ENCODE results near the gene WDFY4.

The WDFY4 gene

GRCh38 chr10:48819783-48820182 is 135.1 kb downstream of the WDFY4 start:
- DNase-seq, result no peak

- DNase-seq, result no peak
Measured at GRCh38 chr10:48820231-48820630, 135.6 kb downstream of the WDFY4 start.

- no peak for DNase-seq
Measured at GRCh38 chr10:48820699-48821098, 136.0 kb downstream of the WDFY4 start.

- no peak for DNase-seq
Measured at GRCh38 chr10:48821111-48821510, 136.4 kb downstream of the WDFY4 start.

DNA sequence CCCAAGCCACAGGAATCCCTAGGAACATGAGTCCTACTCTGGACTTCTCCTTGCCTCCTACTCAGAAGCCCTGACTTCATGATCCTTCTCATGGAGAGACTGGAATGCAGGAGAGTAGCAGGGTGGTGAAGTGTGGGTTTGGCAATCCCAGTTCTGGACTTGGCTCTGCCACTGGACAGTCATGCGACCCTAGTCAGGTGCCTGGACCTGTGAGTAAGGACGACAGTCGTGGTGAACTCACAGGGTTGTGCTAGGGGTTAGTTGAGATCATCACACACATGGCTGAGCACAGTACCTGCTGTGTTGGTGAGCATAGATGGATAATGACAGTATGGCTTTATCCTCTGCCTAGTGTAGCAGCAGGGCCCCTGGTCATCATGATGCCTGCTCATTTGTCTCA is 137.0 kb downstream of the WDFY4 start:
- DNase-seq, result no peak

DNA sequence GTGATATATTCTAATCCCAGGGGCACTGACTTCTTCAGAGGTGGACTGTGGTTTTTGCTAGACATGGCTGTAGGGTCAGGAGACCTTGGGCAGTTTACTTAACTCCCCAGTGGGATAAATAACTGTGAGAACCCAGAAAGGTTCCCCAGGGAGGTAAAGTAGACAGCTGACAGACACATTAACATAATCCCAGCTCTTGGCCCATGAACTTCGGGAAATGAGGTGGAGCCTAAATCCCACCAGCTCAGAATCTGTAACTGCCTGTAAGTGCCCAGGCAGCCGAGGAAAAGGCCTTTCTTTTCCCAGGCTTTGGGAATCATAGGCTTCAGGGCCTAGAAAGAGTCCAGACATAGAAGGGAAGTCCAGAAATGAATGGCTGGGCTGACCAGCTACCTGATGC is 149.0 kb downstream of the WDFY4 start:
- no peak for DNase-seq

GRCh38 chr10:48834189-48834965 is 149.7 kb downstream of the WDFY4 start:
- DNase-seq, result no peak

DNA sequence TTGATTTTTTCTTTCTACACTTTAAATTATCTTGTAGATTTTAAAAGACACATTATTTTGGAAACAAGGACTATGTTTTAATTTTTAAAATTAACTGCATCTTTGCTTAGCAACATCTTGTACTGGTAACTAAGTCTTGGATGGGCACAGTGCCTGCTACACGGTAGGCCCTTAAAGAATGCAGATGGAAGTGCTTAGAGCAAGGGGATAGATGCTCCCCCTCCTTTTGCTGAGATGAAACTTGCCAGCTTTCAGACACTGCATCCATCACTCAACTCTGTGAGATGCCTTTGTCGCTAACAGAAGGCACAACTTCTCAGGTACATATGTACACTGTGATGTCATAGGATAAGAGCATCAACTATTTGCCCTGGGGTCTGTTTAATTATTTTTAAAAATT is 151.1 kb downstream of the WDFY4 start:
- DNase-seq, result no peak

GRCh38 chr10:48836605-48837004 is 151.9 kb downstream of the WDFY4 start:
- no peak for DNase-seq

DNA sequence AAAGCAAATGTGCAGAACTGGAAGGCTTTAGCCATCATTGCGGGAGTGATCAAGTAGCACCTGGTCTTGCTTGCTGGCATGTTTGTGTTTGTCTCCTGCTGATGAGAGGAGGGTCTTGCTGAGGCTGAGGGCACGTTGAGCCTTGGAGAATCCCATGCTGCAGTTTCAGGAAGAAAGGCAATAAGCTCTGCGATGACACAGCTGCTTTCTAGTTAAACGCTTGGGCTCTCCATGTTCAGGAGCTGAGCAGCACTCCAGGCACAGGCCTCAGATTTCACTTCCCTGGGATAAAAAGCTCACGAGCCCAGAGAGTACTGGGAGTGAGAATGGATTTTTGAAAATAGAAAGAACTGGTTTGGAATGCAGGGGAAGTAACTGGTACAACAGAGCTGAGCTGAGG is 154.2 kb downstream of the WDFY4 start:
- DNase-seq, result no peak

DNA sequence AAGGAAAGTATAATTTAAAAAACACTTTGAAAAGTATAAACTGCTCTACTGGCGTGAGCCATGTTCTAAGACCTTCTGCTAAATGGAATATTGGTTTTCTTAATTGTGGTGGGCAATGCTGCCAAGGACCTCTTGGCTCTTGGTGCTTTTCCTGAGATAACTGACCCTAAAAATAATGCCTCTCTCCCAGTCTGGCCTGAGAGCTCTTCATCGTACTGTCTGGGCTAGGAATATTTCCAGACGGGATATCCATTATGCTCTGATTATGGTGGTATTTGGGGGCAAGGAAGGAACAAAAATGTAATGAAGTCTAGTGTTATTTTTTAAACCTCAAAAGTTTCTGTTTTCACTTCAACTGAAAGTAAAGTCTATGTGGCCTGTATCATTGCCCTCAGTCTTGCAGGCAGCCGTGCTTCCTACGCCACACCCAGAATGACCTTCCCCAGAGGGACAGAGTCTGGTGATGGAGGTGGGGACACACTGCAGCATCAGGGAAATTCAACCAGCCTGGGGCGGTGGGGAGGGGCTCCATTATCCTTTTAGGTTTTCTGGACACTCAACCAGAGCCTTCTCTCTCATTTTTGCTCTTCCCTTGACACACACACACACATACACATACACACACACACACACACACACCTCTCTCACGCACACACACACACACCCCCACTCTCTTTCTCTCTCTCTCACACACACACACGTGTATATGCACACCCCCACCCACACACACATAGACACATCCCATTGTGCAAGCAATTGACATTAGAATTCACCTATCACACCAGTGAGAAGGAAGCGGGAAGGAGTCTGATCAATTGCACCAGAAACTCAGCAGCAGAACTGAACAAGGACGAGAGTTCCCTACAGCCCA is 155.4 kb downstream of the WDFY4 start:
- DNase-seq, result no peak

DNA sequence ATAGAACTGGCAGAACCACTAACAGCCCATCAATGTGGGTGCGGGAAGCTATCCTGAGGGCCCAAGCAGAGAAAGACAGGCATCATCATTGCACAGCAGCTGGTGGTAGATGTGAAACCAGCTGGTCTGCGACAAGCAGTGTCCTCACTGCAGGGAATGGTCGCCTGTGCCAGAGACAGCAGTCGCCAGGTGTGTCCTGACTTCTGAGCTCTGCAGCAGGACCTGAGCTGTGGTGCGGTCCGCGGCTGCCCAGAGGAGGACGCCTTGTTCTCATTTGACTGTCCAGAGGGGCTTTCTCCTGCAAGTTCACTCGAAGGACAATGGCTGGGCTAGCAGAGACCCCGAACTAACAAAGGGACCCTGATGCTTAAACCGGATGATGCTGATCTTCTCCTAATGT is 157.6 kb downstream of the WDFY4 start:
- no peak for DNase-seq

DNA sequence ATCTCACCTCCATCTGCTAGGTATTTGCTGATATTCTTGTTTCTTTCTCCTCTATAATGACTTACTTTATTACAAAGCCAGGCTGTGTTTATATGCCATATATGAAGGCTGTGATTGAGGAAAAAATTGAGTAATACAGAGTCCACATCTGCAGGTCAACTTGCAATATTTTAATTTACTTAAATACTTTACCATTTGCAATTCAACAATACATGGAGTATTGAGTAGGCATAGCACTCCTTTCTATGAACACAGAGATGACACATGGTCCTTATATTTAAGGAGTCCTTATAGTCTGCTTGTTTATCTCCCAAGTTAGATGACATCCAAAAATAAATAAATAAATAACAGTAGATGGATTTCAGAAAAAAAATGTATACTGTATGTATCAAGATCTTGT is 158.5 kb downstream of the WDFY4 start:
- no peak for DNase-seq

GRCh38 chr10:48844616-48845015 is 159.9 kb downstream of the WDFY4 start:
- DNase-seq, result no peak

- no peak for DNase-seq
Measured at GRCh38 chr10:48845512-48845911, 160.8 kb downstream of the WDFY4 start.

DNA sequence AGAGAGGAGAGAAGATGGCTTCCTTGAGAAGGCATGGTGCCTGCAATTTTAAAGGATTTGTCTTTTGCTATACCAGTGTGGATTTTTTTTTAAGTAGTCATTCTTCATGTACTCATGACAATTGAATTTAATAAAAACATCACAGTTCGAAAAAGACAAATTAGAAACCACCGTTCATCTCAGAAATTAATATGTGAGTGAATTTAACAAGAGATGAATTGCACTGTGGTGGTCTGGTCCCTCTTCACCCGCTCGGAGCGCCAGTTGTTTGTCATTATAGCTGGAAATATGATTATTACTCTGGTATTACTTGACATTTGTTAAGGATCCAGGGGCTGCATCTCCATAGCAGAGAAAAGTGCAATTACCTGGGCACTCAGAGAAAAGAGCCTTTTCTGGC is 163.0 kb downstream of the WDFY4 start:
- no peak for DNase-seq

GRCh38 chr10:48856855-48857254 is 172.2 kb downstream of the WDFY4 start:
- DNase-seq, result no peak

DNA sequence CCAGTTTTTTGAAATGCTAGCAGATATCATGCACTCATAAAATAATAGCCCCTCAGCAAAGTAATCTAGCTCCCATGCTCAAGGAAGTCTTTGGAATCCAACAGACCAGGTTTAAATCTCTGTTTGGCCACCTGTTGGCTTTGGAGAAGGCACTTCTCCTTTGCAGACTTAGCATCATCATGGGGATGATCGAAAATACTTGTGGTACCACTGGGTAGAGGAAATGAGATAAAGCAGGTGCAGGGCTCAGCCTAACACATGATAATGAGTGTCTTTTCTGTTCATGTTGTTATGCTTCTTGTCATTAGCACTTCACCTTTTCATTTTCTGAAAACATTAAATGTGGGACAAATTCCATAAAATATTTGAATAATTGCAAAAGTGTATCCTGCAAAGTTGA is 187.6 kb downstream of the WDFY4 start:
- DNase-seq, result no peak

GRCh38 chr10:48878091-48878490 is 193.4 kb downstream of the WDFY4 start:
- DNase-seq, result no peak

DNA sequence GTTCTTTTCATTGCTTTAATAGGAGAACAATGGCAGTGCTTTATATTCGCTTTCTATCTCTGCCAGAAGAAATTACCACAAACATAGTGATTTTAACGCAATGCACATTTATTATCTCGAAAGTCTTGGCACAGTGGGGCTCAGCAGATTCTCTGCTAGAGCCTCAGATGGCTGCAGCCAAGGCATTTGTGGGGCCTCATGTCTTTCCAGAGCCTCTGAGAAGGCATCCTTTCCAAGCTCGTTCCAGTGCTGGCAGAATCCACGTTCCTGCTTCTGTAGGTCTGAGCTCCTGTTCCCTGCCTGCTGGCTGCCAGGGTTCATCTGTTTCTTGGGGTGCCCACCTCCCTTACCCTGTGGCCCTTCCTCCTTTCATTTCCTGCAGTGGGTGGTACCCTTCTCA is 194.8 kb downstream of the WDFY4 start:
- DNase-seq, result no peak

DNA sequence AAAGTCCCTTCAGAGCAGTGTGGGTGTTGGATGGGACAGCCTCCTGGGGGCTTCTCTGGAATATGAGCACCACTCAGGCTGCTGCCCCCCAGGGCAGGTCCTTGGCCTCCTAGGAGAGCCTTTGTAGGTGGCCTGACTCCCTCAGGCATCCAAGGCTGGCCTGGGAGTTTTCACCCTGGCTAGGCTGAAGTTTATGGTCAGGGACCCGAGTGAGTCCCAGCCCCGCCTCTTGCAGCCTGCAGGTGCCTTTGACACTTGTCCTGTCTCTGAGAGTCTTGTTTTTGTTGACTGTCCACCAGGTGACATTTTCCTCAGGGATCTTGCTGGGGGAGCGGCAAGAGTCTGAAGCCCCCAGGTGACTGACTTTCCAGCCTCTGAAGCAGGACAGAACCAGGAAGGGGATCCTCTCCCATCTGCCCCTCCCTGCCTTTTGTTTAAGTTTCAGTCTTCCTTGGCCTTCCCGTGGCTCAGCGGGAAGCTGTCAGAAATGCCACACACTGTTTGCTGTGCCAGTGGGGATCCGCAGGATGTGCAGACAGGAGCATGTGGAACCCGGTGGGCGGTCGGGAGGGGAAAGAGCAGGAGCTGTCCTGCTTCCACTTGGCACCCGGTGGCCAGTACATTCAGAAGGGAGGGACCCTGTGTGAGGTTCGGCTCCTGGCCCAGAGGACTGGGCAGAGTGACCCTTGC is 195.5 kb downstream of the WDFY4 start:
- DNase-seq, result no peak

GRCh38 chr10:48881937-48882336 is 197.3 kb downstream of the WDFY4 start:
- DNase-seq, result no peak

DNA sequence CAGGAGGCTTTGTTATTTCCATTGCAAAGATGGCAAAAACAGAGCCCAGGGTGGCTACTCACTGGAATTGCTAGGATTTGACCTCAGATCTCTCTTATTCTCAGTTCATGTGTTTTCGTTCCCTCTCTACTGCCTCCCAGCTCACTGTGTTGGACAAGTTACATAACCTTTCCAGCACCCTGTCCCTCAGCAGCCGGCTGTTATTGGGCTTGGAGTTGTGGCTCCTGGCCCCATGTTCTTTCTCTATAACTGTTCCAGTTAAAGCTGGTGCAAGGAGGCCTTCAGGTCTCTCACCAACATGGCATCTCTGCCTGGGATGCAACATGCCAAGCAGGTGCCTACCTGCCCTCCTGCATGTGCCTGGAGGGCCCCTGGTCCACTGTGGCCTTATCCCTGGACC is 198.2 kb downstream of the WDFY4 start:
- no peak for DNase-seq

- no peak for DNase-seq
Measured at GRCh38 chr10:48883701-48884100, 199.0 kb downstream of the WDFY4 start.
